ENCODE data around the gene SLC6A1. TPM values are rescaled to one million over a fixed set of nuclear protein-coding genes. Genes with fewer than 3 reads are reported as not detected.

SLC6A1 gene
- total RNA-seq, 1 experiment from 2014 or later: not detected

- POLR2A ChIA-PET: no interaction called here
- CTCF ChIA-PET: no interaction called here
- H4K20me1 ChIP-seq (ENCODE audit: insufficient read depth): no peaks in the 10 kb centered on the region
- H3K36me3 ChIP-seq (ENCODE audit: control insufficient read depth in 1 of 2, insufficient read depth in 2 of 2, low read length in 2 of 2): no peaks in the 10 kb centered on the region
- no peak for DNase-seq (ENCODE audit: low read depth, low spot score)
- ATAC-seq: no peak
- intact Hi-C loops (cut with micrococcal nuclease): no loop called here
- H3K79me2 ChIP-seq (ENCODE audit: insufficient read depth, low read length): no peaks in the 10 kb centered on the region
- no peak overlapping the region for H3K27ac ChIP-seq (ENCODE audit: low read depth, low read length)
- H3K9ac ChIP-seq (ENCODE audit: low read length): no peak overlapping the region
- peaks cover 59% of the 10 kb centered on the region for H3K27me3 ChIP-seq (ENCODE audit: insufficient read depth, low read length)
- H3K9me3 ChIP-seq (ENCODE audit: control insufficient read depth in 1 of 2, insufficient read depth in 1 of 2, low read depth in 1 of 2, low read length in 2 of 2): no peaks in the 10 kb centered on the region
- peaks cover 6 to 13% of the 10 kb centered on the region in 2 experiments for H3K4me1 ChIP-seq (ENCODE audit: control insufficient read depth in 1 of 2, insufficient read depth in 2 of 2, low read length in 2 of 2)
- H2AFZ ChIP-seq (ENCODE audit: low read depth, low read length, poor library complexity, severe bottlenecking): no peak overlapping the region
- no peaks in the 10 kb centered on the region for H3K9me2 ChIP-seq (ENCODE audit: insufficient read depth)
- RAD21 ChIA-PET (ENCODE audit: low non-redundant PET in 1 of 2, low total read pairs in 2 of 2, uncharacterized antibody in 2 of 2, unreplicated experiment in 2 of 2): no interaction called here
- H3K4me2 ChIP-seq (ENCODE audit: low read length): no peak overlapping the region
- H3K4me3 ChIP-seq (replicated peaks in 1 of 2; ENCODE audit: low read depth in 1 of 2, low read length in 2 of 2): no peak overlapping the region
- no TSS peak for BruUV-seq (replicated peaks)
- TF ChIP-seq POLR2AphosphoS5 (IDR thresholded peaks at IDR 0.05; ENCODE audit: low read depth, low read length): no peak
- TF ChIP-seq ZBTB33 (IDR thresholded peaks at IDR 0.05; ENCODE audit: extremely low read depth, insufficient replicate concordance, low read length): no peak
- TF ChIP-seq ZFX (IDR thresholded peaks at IDR 0.05): no peak
- no peak for TF ChIP-seq EGR1 (IDR thresholded peaks at IDR 0.05; ENCODE audit: low read depth)
- TF ChIP-seq POLR2A (IDR thresholded peaks at IDR 0.05; ENCODE audit: borderline replicate concordance, extremely low read depth, insufficient read depth, insufficient read length): no peak
- TF ChIP-seq SP1 (IDR thresholded peaks at IDR 0.05; ENCODE audit: low read depth): no peak
- TF ChIP-seq FOSL1 (IDR thresholded peaks at IDR 0.05; ENCODE audit: low read depth): no peak
- TF ChIP-seq REST (IDR thresholded peaks at IDR 0.05; ENCODE audit: low read depth): no peak
- TF ChIP-seq SRF (IDR thresholded peaks at IDR 0.05; ENCODE audit: low read depth): no peak
- no peak for TF ChIP-seq MAX (IDR thresholded peaks at IDR 0.05)
- no peak for TF ChIP-seq EZH2 (IDR thresholded peaks at IDR 0.05)
Observed at GRCh38 chr3:10981031-10981430, 11.5 kb upstream of the SLC6A1 start.

All from HCT116 (cell line).